Iris pigment epithelial cell (primary cell): Measurements from ENCODE around the gene CYP4A22.
"Not testable (repeated sequence)": the region's sequence is repeated elsewhere in the genome, so short reads cannot be mapped to it uniquely, and the experiment has no call there.

Experiments used
- DNase-seq: peaks from one replicate; pipeline ENCODE4 v3.0.0-alpha.2; 2011; ENCODE audit warnings: low read depth

CYP4A22 gene

DNA sequence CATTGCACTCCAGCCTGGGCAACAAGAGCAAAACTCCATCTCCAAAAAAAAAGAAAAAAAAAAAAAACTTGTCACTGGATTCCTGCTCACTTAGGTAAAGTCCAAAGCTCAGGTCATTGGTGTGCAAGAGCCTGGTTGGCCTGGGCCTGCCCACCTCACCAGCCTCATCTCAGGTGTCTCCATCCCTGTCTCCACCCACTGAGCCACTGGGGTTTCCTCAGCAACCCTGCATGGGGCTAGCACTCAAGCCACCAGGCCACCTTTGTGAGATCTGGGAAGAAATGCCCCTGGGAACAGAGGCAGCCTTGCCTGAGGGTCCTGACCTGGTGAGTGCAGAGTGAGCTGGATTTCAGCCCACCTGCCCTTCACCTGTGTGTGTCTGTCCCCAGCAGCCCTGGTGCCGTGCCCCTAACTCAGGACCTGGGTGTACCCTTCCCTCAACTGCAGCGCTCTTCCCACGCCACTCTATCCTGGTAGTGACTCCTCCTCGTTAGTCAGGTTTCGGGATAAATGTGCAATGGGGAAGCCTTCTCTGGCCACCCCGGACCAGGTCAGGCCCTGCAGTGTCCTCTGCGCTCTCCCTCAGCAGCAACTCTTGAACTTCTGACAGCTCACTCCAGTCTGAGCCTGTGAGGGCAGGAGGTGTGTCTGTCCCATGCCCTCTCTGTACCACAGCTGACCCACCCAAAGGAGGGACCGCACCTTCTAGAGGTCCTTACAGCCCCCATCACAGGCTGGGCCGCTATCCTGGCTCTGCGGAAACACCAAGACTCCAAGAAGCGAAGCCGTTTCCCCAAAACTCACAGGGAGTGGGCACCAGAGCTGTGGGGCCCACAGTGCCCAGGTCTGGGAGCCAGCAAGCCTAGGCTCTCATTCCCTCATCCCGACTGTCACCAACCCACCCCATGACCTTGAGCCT, 49.3 kb downstream of the CYP4A22 start:
- no peak for DNase-seq

GRCh38 chr1:47187231-47187925, 50.1 kb downstream of the CYP4A22 start:
- DNase-seq = no peak

DNA sequence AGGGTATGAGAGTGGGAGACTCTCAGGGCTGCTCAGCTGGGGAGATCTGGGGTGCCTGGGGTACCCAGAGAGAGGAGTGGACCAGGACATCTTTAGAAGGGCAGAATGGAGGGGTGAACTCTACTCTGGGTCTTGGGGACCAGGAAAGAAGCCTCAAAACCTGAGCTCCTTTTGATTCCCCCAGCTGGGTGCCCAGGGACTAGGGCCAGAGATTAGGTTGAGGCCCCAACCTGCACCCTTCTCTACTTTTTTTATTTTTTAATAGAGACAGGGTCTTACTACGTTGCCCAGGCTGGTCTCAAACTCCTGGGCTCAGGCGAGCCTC, 50.6 kb downstream of the CYP4A22 start:
- DNase-seq = no peak

- no peak for DNase-seq
Measured at GRCh38 chr1:47188791-47189785, 51.8 kb downstream of the CYP4A22 start.

- peak; percentile 79 for DNase-seq
Measured at GRCh38 chr1:47189844-47190508, 52.7 kb downstream of the CYP4A22 start, which contains the start of gene PDZK1IP1. PDZK1IP1 (minus strand) TSS chr1:47190036; CDS start chr1:47189932, 104 bp downstream.

DNA sequence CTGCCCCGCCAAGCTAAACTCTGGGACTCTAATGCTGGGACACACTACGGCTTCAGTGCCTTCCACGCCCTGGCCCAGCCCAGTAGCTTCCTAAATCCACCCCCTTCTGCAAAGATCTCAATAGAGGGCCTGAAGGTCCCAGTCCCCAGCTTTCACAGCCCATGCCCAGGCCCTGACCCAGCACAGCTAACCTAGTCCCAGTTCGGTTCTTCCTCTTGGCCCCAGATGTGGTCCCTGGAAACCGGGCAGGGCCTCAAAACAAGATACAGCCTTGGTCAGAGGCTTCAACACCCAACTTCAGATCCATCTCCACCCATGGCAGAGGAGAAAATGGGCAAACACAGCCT, 53.2 kb downstream of the CYP4A22 start:
- DNase-seq = no peak

DNA sequence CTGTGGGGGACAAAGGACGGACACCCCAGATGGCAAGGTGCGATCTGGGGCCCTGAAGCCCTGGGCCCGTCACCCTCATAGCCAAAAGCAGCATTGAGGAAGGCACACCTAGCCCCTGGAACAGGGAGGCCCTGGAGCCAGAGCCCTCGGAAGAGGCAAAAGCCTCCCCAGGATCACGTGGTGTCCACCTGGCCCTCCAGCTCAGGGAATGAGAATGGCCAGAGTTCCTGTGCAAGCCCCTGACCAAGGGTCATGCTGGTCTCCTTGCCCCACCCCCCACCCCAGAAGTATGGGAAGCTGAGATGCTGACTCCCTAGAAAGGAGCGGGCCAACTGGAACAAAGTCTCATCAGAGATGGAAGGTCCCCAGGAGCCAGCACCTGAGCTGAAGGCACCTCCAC, 53.6 kb downstream of the CYP4A22 start:
- DNase-seq = no peak

DNA sequence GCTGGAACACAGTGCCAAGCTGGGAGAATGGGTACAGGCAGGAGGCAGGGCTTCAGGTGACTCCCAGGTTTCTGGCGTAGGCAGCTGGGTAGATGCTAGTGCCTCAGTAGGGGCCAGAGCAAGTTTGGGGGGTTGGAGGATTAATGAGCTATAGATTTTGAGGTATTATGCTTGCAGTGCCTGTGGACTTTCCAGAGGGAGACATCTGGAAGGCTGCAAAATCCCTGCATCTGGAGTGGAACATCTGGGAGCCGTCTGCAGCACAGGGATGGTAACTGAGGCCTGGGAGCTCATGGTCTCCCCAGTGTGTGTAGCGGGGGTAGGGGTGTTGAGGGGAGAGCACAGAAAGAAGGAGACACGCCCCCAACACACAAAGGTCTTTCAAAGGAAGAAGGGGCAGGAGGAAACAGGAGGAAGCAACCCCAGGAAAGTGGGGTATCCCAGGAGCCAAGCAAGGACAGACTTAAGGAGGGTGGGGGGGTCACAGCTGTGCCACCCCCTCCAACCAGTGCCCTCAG, 54.8 kb downstream of the CYP4A22 start:
- no peak for DNase-seq

GRCh38 chr1:47192458-47193384, 55.5 kb downstream of the CYP4A22 start:
- DNase-seq = peak; percentile 49

GRCh38 chr1:47193496-47193895, 56.3 kb downstream of the CYP4A22 start:
- not testable (repeated sequence) for DNase-seq

GRCh38 chr1:47194311-47194710, 57.1 kb downstream of the CYP4A22 start:
- no peak for DNase-seq

DNA sequence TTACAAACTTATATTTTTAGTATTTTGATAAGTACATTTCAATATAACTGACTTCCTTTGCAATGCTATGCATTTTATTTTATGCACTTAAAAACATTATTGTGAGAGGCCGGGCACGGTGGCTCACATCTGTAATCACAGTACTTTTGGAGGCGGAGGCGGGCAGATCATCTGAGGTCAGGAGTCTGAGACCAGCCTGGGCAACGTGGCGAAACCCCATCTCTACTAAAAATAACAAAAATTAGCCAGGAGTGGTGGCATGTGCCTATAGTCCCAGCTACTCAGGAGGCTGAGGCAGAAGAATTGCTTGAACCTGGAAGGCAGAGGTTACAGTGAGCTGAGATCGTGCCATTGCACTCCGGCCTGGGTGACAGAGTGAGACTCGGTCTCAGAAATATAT, 58.7 kb downstream of the CYP4A22 start:
- not testable (repeated sequence) for DNase-seq

DNA sequence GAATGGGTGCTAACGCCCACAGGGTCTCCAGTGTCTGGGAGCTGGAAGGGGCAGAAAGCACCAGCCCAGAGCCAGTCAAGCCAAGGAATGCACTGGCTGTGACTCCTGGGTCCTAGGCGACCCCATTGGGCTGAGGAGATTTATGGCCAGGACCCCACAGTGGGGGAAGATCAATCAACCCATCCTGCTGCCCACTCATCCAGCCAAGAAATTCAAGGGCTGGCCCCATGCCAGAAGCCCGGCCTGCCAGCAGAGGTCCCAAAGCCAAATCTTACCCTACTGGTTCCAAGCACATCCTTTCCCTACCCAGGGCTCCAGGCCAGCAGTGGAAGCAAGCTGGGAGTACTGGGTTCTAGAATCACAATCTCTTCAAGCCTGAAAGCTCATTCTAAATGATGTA, 59.4 kb downstream of the CYP4A22 start:
- no peak for DNase-seq

- DNase-seq = no peak
Measured at GRCh38 chr1:47198214-47198613, 61.0 kb downstream of the CYP4A22 start.
